ENCODE results near the gene MYOCOS.

GRCh38 chr1:171585715-171586114 is 36.3 kb upstream of the MYOCOS start:
- no peak for TF ChIP-seq CTCF (IDR thresholded peaks at IDR 0.05)
- no peak for TF ChIP-seq POLR2A (IDR thresholded peaks at IDR 0.05)
